SK-N-SH (cell line): ENCODE measurements around the gene CKAP2.

ENCODE experiments used
- RAD21 ChIP-seq: IDR thresholded peaks from 2 replicates; pipeline ENCODE4 v1.6.1; 2012; ENCODE audit warnings: mild to moderate bottlenecking, low read length
- TF ChIP-seq, protein P1 (sequence below): IDR thresholded peaks from 2 replicates; pipeline ENCODE4 v1.4.0; 2012; ENCODE audit warnings: low read depth

DNA sequence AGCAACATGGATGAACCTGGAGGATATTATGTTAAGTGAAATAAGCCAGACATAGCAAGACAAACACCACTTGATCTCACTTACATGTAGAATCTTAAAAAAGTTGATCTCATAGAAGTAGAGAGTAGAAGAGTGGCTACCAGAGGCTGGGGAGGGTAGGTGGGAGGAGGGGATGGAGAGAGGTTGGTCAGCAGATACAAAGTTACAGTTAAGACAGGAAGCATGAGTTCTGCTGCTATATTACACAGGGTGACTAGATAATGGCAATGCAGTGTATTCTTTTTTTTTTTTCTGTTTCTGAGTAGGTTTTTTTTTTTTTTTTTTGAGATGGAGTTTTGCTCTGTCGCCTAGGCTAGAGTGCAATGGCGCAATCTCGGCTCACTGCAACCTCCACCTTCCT, 34.1 kb upstream of the CKAP2 start:
- TF ChIP-seq, protein P1, sequence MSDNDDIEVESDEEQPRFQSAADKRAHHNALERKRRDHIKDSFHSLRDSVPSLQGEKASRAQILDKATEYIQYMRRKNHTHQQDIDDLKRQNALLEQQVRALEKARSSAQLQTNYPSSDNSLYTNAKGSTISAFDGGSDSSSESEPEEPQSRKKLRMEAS: no peak
- TF ChIP-seq RAD21: no peak
